HG03469 (cell line): ENCODE measurements around the gene GOLGA8F.
"Not testable (repeated sequence)": the region's sequence is repeated elsewhere in the genome, so short reads cannot be mapped to it uniquely, and the experiment has no call there.

Experiments
- ATAC-seq: cut with Tn5 transposase; IDR thresholded peaks from one replicate; pipeline ENCODE4 v1.9.1; 2021; ENCODE audit warnings: mild to moderate bottlenecking, moderate library complexity, moderate number of reproducible peaks; ENCODE audit not compliant: unreplicated experiment

The GOLGA8F gene

DNA sequence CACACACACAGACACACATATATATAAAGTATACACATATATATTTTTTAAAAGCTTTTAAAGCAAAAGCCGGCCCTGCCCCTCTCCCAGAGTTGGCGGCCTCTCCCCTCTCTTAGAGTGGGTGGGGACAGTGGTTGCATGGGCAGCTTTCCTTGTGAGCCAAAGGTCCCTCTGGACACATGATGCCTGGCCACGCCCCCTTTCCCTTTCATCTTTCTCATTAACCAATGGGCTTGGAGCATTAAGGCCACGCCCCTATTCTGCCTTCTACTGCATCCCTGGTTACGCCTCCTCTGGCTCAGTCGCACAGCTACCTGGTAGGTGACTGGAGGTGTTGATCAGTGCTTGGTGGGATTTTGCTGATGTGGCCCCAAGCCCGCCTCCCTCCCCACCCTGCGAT is at the start of gene GOLGA8F:
Gene GOLGA8F (plus strand): TSS at position 301 of the 400 bp plus-strand sequence. CDS start 98 bp downstream, at position 399.
- ATAC-seq: not testable (repeated sequence)

GRCh38 chr15:28357984-28358383 is 20.5 kb upstream of the GOLGA8F start, which contains the start of gene GOLGA6L24:
Gene GOLGA6L24, minus strand, starts transcription at chr15:28358084. Its CDS starts 61 bp downstream, at chr15:28358023.
- not testable (repeated sequence) for ATAC-seq

DNA sequence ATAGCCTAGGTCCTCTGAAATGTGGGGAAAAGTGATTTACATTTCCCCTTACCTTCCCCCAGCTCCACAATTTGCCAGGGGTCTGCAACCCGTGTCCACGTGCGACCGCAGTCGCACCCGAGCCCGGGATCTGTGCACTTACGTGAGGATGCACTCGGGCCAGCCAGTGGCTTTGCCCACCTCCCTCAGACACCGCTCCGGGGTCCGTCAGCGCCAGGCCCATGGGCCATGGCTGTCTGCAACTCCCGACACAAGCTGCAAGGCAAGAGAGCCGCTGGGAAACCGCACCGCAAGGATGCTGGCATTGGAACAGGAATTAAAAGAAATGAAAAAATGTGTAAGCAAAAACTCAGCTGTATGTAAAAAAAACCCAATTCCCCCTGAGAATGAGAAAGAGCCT is 13.0 kb upstream of the GOLGA8F start:
- ATAC-seq: not testable (repeated sequence)

GRCh38 chr15:28380053-28380452 is 1.6 kb downstream of the GOLGA8F start:
- ATAC-seq: not testable (repeated sequence)

DNA sequence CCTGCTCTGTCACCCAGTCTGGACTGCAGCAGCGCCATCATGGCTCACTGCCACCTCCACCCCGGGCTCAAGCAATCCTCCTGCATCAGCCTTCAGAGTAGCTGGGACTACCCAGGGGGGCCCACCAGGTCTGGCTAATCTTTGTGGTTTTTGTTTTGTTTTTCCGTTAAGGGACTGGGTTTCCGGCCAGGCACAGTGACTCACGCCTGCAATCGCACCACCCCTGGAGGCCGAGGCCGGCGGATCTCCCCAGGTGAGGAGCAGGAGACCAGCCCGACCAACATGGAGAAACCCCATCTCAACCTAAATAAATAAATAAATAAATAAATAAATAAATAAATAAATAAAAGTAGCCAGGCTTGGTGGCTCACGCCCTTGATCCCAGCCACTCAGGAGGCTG is 17.6 kb downstream of the GOLGA8F start:
- not testable (repeated sequence) for ATAC-seq

- ATAC-seq: not testable (repeated sequence)
Measured at GRCh38 chr15:28402774-28403435, 24.4 kb downstream of the GOLGA8F start.

DNA sequence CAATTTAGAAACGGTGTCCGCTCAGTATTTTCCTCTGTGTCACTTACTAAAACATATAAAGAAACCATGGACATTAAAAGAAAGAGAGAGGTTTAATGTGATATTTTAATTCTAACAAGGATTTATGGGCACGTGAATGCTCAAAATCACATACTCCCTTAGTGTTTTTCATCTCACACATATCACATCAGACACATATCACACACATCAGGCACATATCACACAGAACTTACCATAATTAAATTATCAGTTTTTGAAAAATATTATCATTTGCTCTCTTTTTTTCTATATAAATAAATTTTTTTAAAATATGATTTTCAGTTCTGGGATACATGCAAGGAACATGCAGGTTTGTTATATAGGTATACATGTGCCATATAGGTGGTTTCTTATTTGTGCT is 42.0 kb downstream of the GOLGA8F start:
- ATAC-seq: not testable (repeated sequence)

- ATAC-seq: not testable (repeated sequence)
Measured at GRCh38 chr15:28435594-28435993, 57.1 kb downstream of the GOLGA8F start.
